Ectodermal cell (in vitro differentiated cells): ENCODE data around the gene PLXNA1.

Experiments used
- H3K27ac ChIP-seq: 2 replicates; pipeline ENCODE4 v1.7.0; 2013; ENCODE audit warnings: mild to moderate bottlenecking, low read depth, low read length; ENCODE audit not compliant: insufficient read depth, poor library complexity, severe bottlenecking
- H3K27me3 ChIP-seq: 2 replicates; pipeline ENCODE4 v1.7.0; 2013; ENCODE audit warnings: mild to moderate bottlenecking, low read length; ENCODE audit not compliant: insufficient read depth, control insufficient read depth, poor library complexity, severe bottlenecking
- H3K36me3 ChIP-seq: one replicate; pipeline ENCODE4 v1.7.0; 2013; ENCODE audit warnings: low read length; ENCODE audit not compliant: control insufficient read depth, insufficient read depth
- H3K4me1 ChIP-seq: one replicate; pipeline ENCODE4 v1.7.0; 2013; ENCODE audit warnings: low read length; ENCODE audit not compliant: control insufficient read depth, insufficient read depth
- H3K4me3 ChIP-seq: 2 replicates; pipeline ENCODE4 v1.7.0; 2013; ENCODE audit warnings: low read depth, low read length, control low read depth; ENCODE audit not compliant: insufficient read depth
- H3K9me3 ChIP-seq: 2 replicates; pipeline ENCODE4 v1.7.0; 2013; ENCODE audit warnings: mild to moderate bottlenecking, low read length, moderate library complexity; ENCODE audit not compliant: control insufficient read depth
- WGBS, 2 experiments: methylation state at CpG; one replicate each; pipeline ENCODE4 v1.1.7; 2013; ENCODE audit warnings: missing lambda C conversion rate in 2 of 2; 5-methylcytosine and 5-hydroxymethylcytosine counted together

Gene PLXNA1

GRCh38 chr3:127027811-127028548 is 45.1 kb downstream of the PLXNA1 start:
- Histone ChIP-seq H3K4me1 (no peaks in the 10 kb centered on the region), H3K4me3 (no peak overlapping the region), H3K27ac (no peak overlapping the region), H3K9me3 (no peaks in the 10 kb centered on the region), H3K27me3 (no peaks in the 10 kb centered on the region), H3K36me3 (peaks cover 40% of the 10 kb centered on the region)
- WGBS, 2 experiments, result 95 to 96% methylated on average over 29 of the region's 29 CpGs

- no peaks in the 10 kb centered on the region for H3K4me1 ChIP-seq
- 95 to 96% methylated on average over 30 of the region's 30 CpGs for WGBS, 2 experiments
- peaks cover 42% of the 10 kb centered on the region for H3K36me3 ChIP-seq
- H3K27ac ChIP-seq, result no peak overlapping the region
- H3K27me3 ChIP-seq, result no peaks in the 10 kb centered on the region
- H3K4me3 ChIP-seq, result no peak overlapping the region
- no peaks in the 10 kb centered on the region for H3K9me3 ChIP-seq
These were observed 46.1 kb downstream of the PLXNA1 start for GRCh38 chr3:127028781-127029657.

GRCh38 chr3:127029658-127030507 is 47.0 kb downstream of the PLXNA1 start:
- Histone ChIP-seq H3K4me3 (no peak overlapping the region), H3K4me1 (no peaks in the 10 kb centered on the region), H3K36me3 (peaks cover 34% of the 10 kb centered on the region), H3K27ac (no peak overlapping the region), H3K9me3 (no peaks in the 10 kb centered on the region), H3K27me3 (no peaks in the 10 kb centered on the region)
- WGBS, 2 experiments, result 96 to 97% methylated on average over 42 of the region's 42 CpGs

GRCh38 chr3:127030508-127031412 is 47.8 kb downstream of the PLXNA1 start:
- H3K4me1 ChIP-seq, result no peaks in the 10 kb centered on the region
- no peak overlapping the region for H3K27ac ChIP-seq
- 95 to 96% methylated on average over 19 of the region's 19 CpGs for WGBS, 2 experiments
- peaks cover 34% of the 10 kb centered on the region for H3K36me3 ChIP-seq
- no peak overlapping the region for H3K4me3 ChIP-seq
- H3K27me3 ChIP-seq, result no peaks in the 10 kb centered on the region
- no peaks in the 10 kb centered on the region for H3K9me3 ChIP-seq

- no peaks in the 10 kb centered on the region for H3K4me1 ChIP-seq
- no peak overlapping the region for H3K4me3 ChIP-seq
- no peak overlapping the region for H3K27ac ChIP-seq
- 92 to 95% methylated on average over 9 of the region's 9 CpGs for WGBS, 2 experiments
- peaks cover 34% of the 10 kb centered on the region for H3K36me3 ChIP-seq
- H3K9me3 ChIP-seq, result no peaks in the 10 kb centered on the region
- no peaks in the 10 kb centered on the region for H3K27me3 ChIP-seq
These were observed 48.5 kb downstream of the PLXNA1 start for GRCh38 chr3:127031413-127031810.

- no peak overlapping the region for H3K4me3 ChIP-seq
- no peaks in the 10 kb centered on the region for H3K9me3 ChIP-seq
- no peak overlapping the region for H3K27ac ChIP-seq
- no peaks in the 10 kb centered on the region for H3K27me3 ChIP-seq
- H3K4me1 ChIP-seq, result no peaks in the 10 kb centered on the region
- peaks cover 31% of the 10 kb centered on the region for H3K36me3 ChIP-seq
- 94 to 96% methylated on average over 7 of the region's 7 CpGs for WGBS, 2 experiments
These were observed 48.9 kb downstream of the PLXNA1 start for GRCh38 chr3:127031845-127032244.

- Histone ChIP-seq H3K36me3 (peaks cover 27% of the 10 kb centered on the region), H3K4me1 (no peaks in the 10 kb centered on the region), H3K27ac (no peak overlapping the region), H3K4me3 (no peak overlapping the region), H3K27me3 (no peaks in the 10 kb centered on the region), H3K9me3 (no peaks in the 10 kb centered on the region)
- 89 to 90% methylated on average over 20 to 21 of the region's 21 CpGs for WGBS, 2 experiments
These were observed 49.5 kb downstream of the PLXNA1 start for GRCh38 chr3:127032296-127032990.
